Measurements from ENCODE around the gene GNAQ.
"Not testable (repeated sequence)": the region's sequence is repeated elsewhere in the genome, so short reads cannot be mapped to it uniquely, and the experiment has no call there.

GNAQ gene

DNA sequence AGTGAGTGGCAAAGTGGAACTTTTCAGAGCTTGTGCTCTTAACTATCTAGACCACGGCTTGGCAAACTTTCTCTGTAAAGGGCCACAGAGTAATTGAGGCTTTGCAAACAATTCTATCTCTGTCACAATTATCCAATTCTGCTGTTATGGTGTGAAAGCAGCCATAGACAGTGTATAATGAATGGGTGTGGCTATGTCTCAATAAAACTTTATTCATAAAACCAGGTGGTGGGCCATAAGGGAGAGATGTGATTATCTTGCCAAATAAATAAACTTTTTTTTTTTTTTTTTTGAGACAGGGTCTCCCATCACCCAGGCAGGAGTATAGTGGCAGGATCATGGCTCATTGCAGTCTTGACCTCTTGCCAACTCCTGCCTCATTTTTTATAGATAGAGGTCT is 304.8 kb downstream of the GNAQ start:
- TF ChIP-seq ZNF274 (IDR thresholded peaks at IDR 0.05; ENCODE audit: low read depth, low read length) = no peak
- no peak overlapping the region for H3K4me3 ChIP-seq (ENCODE audit: low read length)

DNA sequence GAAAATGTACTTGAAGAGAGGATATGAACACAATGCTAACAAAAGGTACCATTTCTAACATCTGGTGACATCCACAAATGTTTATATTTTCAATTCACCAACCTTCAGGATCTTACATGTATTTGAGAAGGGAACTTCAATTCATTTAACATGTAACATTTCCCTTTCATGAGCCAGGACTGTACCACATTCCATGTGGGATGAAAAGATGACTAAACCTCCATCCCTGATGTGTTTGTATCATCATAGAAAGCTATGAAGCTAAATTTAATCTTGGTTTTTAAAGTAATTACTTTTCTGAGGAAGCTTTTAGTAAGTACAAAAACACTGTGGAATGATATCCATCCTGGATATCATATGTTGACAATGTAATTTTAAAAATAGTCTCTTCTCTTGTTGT is 305.3 kb downstream of the GNAQ start:
- TF ChIP-seq ZNF274 (IDR thresholded peaks at IDR 0.05; ENCODE audit: low read depth, low read length) = no peak
- no peak overlapping the region for H3K4me3 ChIP-seq (ENCODE audit: low read length)

DNA sequence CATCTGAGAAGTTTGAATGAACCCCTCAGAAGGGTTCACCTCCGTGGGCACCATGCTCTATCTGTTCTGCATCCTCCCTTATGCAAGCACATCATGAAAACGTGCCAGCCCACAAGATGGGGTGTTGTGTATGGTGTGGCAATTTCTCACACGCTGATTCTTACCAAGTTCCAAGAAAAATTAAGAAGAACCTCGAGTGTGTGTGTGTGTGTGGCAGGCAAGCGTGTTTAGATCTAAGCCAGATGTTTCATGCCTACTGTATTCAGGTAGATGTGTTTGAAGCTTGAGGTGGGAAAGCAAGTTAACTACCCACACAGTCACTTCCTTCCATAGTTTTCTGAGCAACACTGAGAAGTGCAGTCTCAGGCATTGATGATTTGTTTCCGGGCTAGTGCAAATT is 305.8 kb downstream of the GNAQ start:
- TF ChIP-seq ZNF274 (IDR thresholded peaks at IDR 0.05; ENCODE audit: low read depth, low read length) = no peak
- H3K4me3 ChIP-seq (ENCODE audit: low read length) = no peak overlapping the region

GRCh38 chr9:77725046-77725694 is 306.4 kb downstream of the GNAQ start:
- H3K4me3 ChIP-seq (ENCODE audit: low read length) = no peak overlapping the region
- TF ChIP-seq ZNF274 (IDR thresholded peaks at IDR 0.05; ENCODE audit: low read depth, low read length) = no peak

DNA sequence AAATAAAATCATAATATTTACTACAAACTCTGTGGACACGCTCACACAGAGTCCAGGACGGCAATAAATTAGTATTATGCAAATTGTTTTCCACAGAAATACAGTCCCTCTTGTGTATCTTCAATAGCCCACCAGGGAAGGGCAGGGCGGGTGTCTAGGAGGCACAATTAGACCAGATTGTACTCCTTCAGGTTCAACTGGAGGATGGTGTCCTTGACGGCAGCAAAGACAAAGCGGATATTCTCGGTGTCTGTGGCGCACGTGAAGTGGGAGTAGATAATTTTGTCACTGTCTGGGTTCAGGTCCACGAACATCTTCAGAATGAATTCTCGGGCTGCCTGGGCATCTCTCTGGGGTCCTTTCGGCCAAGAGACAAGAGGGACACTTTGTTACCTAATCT is 310.5 kb downstream of the GNAQ start:
- H3K4me3 ChIP-seq (ENCODE audit: low read length) = not testable (repeated sequence)

GRCh38 chr9:77719321-77719720 is 312.3 kb downstream of the GNAQ start:
- TF ChIP-seq ZNF274 (IDR thresholded peaks at IDR 0.05; ENCODE audit: low read depth, low read length) = no peak
- no peak overlapping the region for H3K4me3 ChIP-seq (ENCODE audit: low read length)

- H3K4me3 ChIP-seq (ENCODE audit: low read length) = not testable (repeated sequence)
These were observed 313.3 kb downstream of the GNAQ start for GRCh38 chr9:77718298-77718640.

- H3K4me3 ChIP-seq (ENCODE audit: low read length) = not testable (repeated sequence)
These were observed 313.9 kb downstream of the GNAQ start for GRCh38 chr9:77717608-77718297.

- TF ChIP-seq ZNF274 (IDR thresholded peaks at IDR 0.05; ENCODE audit: low read depth, low read length) = no peak
- no peak overlapping the region for H3K4me3 ChIP-seq (ENCODE audit: low read length)
These were observed 317.5 kb downstream of the GNAQ start for GRCh38 chr9:77714077-77714549.

DNA sequence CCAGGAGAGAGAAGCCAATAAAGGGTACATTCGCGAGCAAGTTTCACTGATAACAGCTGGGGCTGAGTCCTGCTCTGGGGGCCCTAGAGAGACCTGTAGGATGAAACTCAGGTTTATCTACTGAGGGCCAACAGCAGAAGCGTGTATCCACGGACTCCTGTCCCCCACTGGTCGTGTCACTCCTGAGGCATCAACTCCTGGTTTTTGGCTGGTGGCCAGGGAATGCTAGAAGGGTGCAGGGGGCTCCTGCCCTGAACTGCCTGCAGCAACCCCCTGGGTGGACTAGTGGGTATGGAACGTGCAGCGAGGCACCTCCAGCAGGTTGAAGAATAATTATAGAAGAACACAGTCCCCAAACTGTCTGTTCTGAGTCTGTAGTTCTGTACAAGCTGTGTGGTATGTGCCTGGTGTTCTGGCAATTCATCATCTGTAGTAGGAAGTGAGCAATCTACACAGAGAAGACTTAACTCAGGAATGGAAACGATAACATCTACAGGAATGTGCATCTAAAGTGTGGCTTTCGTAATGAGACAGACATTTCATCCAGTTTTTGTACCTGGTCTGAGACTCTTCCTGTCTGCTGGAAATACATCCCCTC is 319.0 kb downstream of the GNAQ start:
- TF ChIP-seq ZNF274 (IDR thresholded peaks at IDR 0.05; ENCODE audit: low read depth, low read length) = no peak
- H3K4me3 ChIP-seq (ENCODE audit: low read length) = no peak overlapping the region

- H3K4me3 ChIP-seq (ENCODE audit: low read length) = no peak overlapping the region
- no peak for TF ChIP-seq ZNF274 (IDR thresholded peaks at IDR 0.05; ENCODE audit: low read depth, low read length)
These were observed 320.5 kb downstream of the GNAQ start for GRCh38 chr9:77710965-77711648.

- no peak for TF ChIP-seq ZNF274 (IDR thresholded peaks at IDR 0.05; ENCODE audit: low read depth, low read length)
- H3K4me3 ChIP-seq (ENCODE audit: low read length) = no peak overlapping the region
These were observed 321.3 kb downstream of the GNAQ start for GRCh38 chr9:77710316-77710715.

- no peak overlapping the region for H3K4me3 ChIP-seq (ENCODE audit: low read length)
- no peak for TF ChIP-seq ZNF274 (IDR thresholded peaks at IDR 0.05; ENCODE audit: low read depth, low read length)
These were observed 323.4 kb downstream of the GNAQ start for GRCh38 chr9:77708064-77708815.

DNA sequence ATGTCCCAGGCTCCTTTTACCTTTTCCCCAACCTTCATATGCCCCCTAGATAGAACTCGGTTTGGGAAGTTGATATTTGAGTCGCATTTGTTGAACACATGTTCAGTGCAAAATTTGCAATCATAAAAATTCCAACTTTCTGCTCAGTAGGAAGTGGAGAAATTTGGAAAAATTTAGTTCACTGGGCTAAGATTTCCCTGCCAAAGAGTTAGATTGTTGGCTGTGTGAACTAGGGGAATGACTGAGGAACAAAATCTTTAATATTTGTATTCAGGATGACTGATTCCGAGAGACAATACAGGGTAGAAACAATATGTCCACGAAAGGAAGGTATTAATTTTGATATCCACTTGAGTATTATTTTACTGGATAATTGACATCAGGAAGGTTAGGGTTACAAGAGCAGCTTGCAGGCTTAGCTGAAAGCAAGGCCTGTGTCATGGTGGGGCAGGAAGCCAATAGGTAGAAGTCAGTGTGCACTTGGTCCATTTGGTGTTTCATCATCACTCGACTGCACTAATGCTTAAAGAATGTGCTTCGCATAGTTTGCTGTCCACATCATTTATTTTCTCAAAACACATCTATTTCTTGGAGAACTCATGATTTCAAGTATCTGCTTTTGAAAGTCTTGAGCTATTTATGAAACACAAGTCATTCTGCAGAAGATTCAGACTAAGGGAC is 324.1 kb downstream of the GNAQ start:
- H3K4me3 ChIP-seq (ENCODE audit: low read length) = no peak overlapping the region
- no peak for TF ChIP-seq ZNF274 (IDR thresholded peaks at IDR 0.05; ENCODE audit: low read depth, low read length)

All from GM08714 (cell line).